Posterior cingulate gyrus (tissue), 11 donors: Measurements from ENCODE around the gene ZBTB48.
A peak's percentile ranks its signal among the peaks of the same experiment; 100 is the strongest.
"Not testable (repeated sequence)": the region's sequence is repeated elsewhere in the genome, so short reads cannot be mapped to it uniquely, and the experiment has no call there.

Experiments used
- DNase-seq, 10 donors: peaks; one replicate each; pipeline versions ENCODE4 v3.0.0 to v3.0.0-alpha.2; 2020 to 2021; ENCODE audit warnings: mixed read lengths in 3 of 10
- intact Hi-C: fragments of 100-400 bp; cut with DNase I; formaldehyde crosslinking; loops from one replicate; pipeline ENCODE4 v1.15.1; 2023

The ZBTB48 gene

GRCh38 chr1:6588893-6589520 is 9.2 kb downstream of the ZBTB48 start:
- intact Hi-C loops, result no loop called here
- peak in 1 of 10 donors; percentile 44 for DNase-seq

GRCh38 chr1:6590046-6590445 is 10.3 kb downstream of the ZBTB48 start:
- intact Hi-C loops, result no loop called here
- peak in 2 of 10 donors; percentile 62 to 70 for DNase-seq

GRCh38 chr1:6591222-6591621 is 11.4 kb downstream of the ZBTB48 start:
- intact Hi-C loops, result no loop called here
- DNase-seq, result peak in 4 of 10 donors; percentile 38 to 84 (median 70)

GRCh38 chr1:6591644-6592043 is 11.8 kb downstream of the ZBTB48 start:
- intact Hi-C loops, result no loop called here

GRCh38 chr1:6592441-6592840 is 12.6 kb downstream of the ZBTB48 start:
- DNase-seq, result peak in 1 of 10 donors; percentile 76
- intact Hi-C loops, result no loop called here

More at GRCh38 chr1:6591644-6592043, 11.8 kb downstream of the ZBTB48 start:
- DNase-seq, result no peak

- DNase-seq, result peak in 2 of 10 donors; percentile 27 to 35
- intact Hi-C loops, result no loop called here
Observed at GRCh38 chr1:6592865-6593593, 13.2 kb downstream of the ZBTB48 start.

- DNase-seq, result no peak
Observed at GRCh38 chr1:6593810-6594209, 14.0 kb downstream of the ZBTB48 start.

GRCh38 chr1:6594977-6595740 is 15.4 kb downstream of the ZBTB48 start:
- intact Hi-C loops, result loop anchor here (5.0 kb wide), 1 partner anchor 43 kb away; the partner anchor contains the start of gene NOL9
- DNase-seq, result no peak

More at GRCh38 chr1:6593810-6594209, 14.0 kb downstream of the ZBTB48 start:
- intact Hi-C loops, result no loop called here

- intact Hi-C loops, result loop anchor here (5.0 kb wide), 1 partner anchor 44 kb away; the partner anchor contains the start of gene NOL9
- no peak for DNase-seq
Observed at GRCh38 chr1:6596351-6596750, 16.6 kb downstream of the ZBTB48 start.

- DNase-seq, result no peak
- intact Hi-C loops, result loop anchor here (5.0 kb wide), 1 partner anchor 45 kb away; the partner anchor contains the start of gene NOL9
Observed at GRCh38 chr1:6596886-6597776, 17.3 kb downstream of the ZBTB48 start.

- DNase-seq, result no peak
- intact Hi-C loops, result loop anchor here (5.0 kb wide), 1 partner anchor 45 kb away; the partner anchor contains the start of gene NOL9
Observed at GRCh38 chr1:6597777-6598131, 18.0 kb downstream of the ZBTB48 start.

- intact Hi-C loops, result loop anchor here (5.0 kb wide), 1 partner anchor 47 kb away; the partner anchor contains the start of gene NOL9
- DNase-seq, result no peak
Observed at GRCh38 chr1:6599141-6599975, 19.6 kb downstream of the ZBTB48 start.

GRCh38 chr1:6599991-6600390 is 20.2 kb downstream of the ZBTB48 start:
- not testable (repeated sequence) for DNase-seq
- intact Hi-C loops, result loop anchor here (5.0 kb wide), 1 partner anchor 48 kb away; the partner anchor contains the start of gene NOL9

- intact Hi-C loops, result no loop called here
Observed at GRCh38 chr1:6600410-6601048, 20.7 kb downstream of the ZBTB48 start.

GRCh38 chr1:6601049-6601922 is 21.5 kb downstream of the ZBTB48 start:
- intact Hi-C loops, result no loop called here
- DNase-seq, result peak in 7 of 10 donors; percentile 63 to 93 (median 66)

More at GRCh38 chr1:6600410-6601048, 20.7 kb downstream of the ZBTB48 start:
- DNase-seq, result peak in 1 of 10 donors; percentile 87

- DNase-seq, result peak in 5 of 10 donors; percentile 44 to 92 (median 55)
- intact Hi-C loops, result loop anchor here (1.0 kb wide), 1 partner anchor 23 kb away; no protein-coding TSS in a partner anchor
Observed at GRCh38 chr1:6601923-6602668, 22.3 kb downstream of the ZBTB48 start.
